Effector CD4-positive, alpha-beta T cell (primary cell): Measurements from ENCODE around the gene HMGB2.

ENCODE experiments used
- DNase-seq: peaks from one replicate; pipeline ENCODE4 v3.0.0-alpha.2; 2020

Gene HMGB2

DNA sequence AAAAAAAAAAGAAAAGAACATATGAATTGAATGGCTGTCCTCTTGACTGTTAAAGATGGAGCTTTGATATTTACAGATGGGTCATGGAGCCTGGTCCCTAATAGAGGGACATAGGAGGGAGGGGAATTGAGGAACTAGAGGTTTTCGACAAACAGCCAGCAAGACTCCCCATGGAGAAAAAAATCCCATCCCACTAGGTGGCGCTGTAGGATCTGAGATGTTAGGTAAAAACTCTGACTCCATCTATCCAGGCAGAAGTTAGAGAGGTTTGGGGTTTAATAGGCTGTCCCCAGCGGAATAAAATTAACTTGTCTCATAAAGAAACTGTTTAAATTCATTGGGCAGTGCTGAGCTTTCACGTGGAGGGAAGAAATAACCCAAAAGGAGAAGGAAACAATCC, 45.9 kb downstream of the HMGB2 start:
- DNase-seq = peak; percentile 68

DNA sequence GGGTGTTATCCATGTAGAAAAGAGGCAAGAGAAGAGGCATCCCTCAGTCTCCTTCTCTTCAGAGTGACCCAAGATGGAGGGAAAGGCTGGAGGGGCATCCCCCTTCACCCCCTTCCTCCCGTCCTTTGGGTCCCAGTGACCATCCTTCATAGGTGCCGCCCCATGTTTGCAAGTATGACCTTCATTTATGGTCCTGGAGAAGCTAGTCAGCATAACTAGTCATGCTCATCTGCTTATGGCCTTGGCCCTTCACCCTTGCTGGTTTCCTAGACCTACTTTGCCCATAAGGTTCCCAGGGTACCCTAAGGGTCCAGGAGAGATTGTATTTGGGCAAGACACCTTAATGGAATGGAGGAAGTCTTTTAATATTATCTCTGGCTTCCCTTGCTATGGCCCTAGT, 46.7 kb downstream of the HMGB2 start:
- no peak for DNase-seq

- no peak for DNase-seq
Observed at GRCh38 chr4:173284463-173284862, 49.7 kb downstream of the HMGB2 start.

DNA sequence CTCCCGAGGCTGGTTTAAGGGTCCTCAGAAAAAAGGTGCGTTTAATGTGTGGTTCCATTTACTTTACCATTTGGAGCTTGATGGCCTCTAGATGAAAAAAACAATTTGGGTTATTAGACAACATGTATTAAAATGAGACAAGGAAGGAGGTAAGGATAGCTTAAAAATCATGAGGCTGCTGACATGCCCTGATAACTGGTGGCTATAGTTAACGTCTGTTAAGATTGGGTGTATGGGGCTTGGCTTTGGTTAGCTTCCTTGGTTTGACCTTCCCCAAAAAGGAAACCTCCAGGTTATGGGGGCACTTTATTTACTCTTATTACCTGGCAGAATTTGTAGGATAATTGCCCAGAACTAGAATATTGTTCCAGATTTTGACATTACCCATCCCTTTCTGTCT, 51.5 kb downstream of the HMGB2 start:
- DNase-seq = no peak

GRCh38 chr4:173282256-173282562, 51.9 kb downstream of the HMGB2 start:
- DNase-seq = no peak

DNA sequence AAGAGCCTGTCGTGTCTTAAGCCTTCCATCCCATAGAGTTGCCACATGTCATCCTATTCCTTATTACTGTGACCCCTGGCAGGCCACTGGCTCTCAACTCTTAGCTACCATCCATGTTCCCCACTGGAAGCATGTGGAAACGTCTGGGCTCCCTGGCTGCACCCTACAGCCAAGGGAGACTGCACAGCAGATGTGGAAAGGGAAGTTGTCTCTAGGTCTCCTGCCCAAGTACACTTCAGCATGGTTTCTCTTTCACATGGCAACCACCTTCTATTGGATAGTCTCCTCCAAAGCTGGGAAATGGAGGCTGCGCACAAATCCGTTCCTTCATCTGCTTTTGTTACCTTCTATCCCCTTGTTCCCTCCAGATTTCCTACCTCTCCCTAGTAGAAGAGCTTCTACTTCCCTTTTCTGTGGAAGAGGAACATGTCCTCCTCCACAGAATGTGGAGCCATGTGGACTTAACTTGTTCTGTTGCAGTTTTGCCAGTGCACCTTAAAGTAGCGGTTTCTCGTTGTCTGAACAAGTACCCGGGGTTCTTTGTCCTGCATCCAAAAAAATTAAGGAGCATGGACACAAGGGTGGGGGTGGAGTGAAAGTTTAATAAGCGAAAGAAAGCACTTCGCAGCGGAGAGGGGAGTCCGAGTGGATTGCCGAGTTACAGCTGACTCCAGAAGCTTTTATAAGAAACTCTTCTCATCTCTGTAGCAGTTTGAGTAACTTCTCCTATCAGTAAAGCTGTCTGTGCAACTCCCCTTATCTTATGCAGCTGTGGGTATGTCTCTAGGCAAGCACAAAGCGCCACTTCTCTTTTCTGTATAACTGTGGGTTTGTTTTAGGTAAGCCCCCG, 52.5 kb downstream of the HMGB2 start:
- DNase-seq = no peak
